ENCODE data around the gene B3GALT5.

B3GALT5 gene

GRCh38 chr21:39651206-39651605 lies 38.5 kb downstream of the B3GALT5 start:
- TF ChIP-seq FOXP2 (optimal IDR thresholded peaks at IDR 0.05; ENCODE audit: borderline replicate concordance, extremely low read depth, extremely low read length, insufficient read depth) = no peak
- TF ChIP-seq POLR2AphosphoS5 (IDR thresholded peaks at IDR 0.05; ENCODE audit: low read depth, low read length) = no peak
- TF ChIP-seq REST (IDR thresholded peaks at IDR 0.05; ENCODE audit: insufficient read depth in 1 of 2, low read depth in 2 of 2, low read length in 2 of 2) = no peak
- TF ChIP-seq SIN3A (IDR thresholded peaks at IDR 0.05; ENCODE audit: borderline replicate concordance, insufficient read depth, low read length) = no peak
- no peak for TF ChIP-seq TAF1 (IDR thresholded peaks at IDR 0.05; ENCODE audit: borderline replicate concordance, insufficient read depth, low read length)

GRCh38 chr21:39654951-39655350 lies 42.2 kb downstream of the B3GALT5 start:
- TF ChIP-seq TAF1 (IDR thresholded peaks at IDR 0.05; ENCODE audit: borderline replicate concordance, insufficient read depth, low read length) = no peak
- no peak for TF ChIP-seq POLR2AphosphoS5 (IDR thresholded peaks at IDR 0.05; ENCODE audit: low read depth, low read length)
- no peak for TF ChIP-seq FOXP2 (optimal IDR thresholded peaks at IDR 0.05; ENCODE audit: borderline replicate concordance, extremely low read depth, extremely low read length, insufficient read depth)
- no peak for TF ChIP-seq REST (IDR thresholded peaks at IDR 0.05; ENCODE audit: insufficient read depth in 1 of 2, low read depth in 2 of 2, low read length in 2 of 2)
- no peak for TF ChIP-seq SIN3A (IDR thresholded peaks at IDR 0.05; ENCODE audit: borderline replicate concordance, insufficient read depth, low read length)

- TF ChIP-seq POLR2AphosphoS5 (IDR thresholded peaks at IDR 0.05; ENCODE audit: low read depth, low read length) (no peak), REST (IDR thresholded peaks at IDR 0.05; ENCODE audit: insufficient read depth in 1 of 2, low read depth in 2 of 2, low read length in 2 of 2) (no peak), SIN3A (IDR thresholded peaks at IDR 0.05; ENCODE audit: borderline replicate concordance, insufficient read depth, low read length) (no peak), TAF1 (IDR thresholded peaks at IDR 0.05; ENCODE audit: borderline replicate concordance, insufficient read depth, low read length) (no peak), FOXP2 (optimal IDR thresholded peaks at IDR 0.05; ENCODE audit: borderline replicate concordance, extremely low read depth, extremely low read length, insufficient read depth) (no peak)
These were observed 42.8 kb downstream of the B3GALT5 start for GRCh38 chr21:39655589-39655988.

GRCh38 chr21:39656209-39656608 lies 43.5 kb downstream of the B3GALT5 start:
- no peak for TF ChIP-seq POLR2AphosphoS5 (IDR thresholded peaks at IDR 0.05; ENCODE audit: low read depth, low read length)
- no peak for TF ChIP-seq TAF1 (IDR thresholded peaks at IDR 0.05; ENCODE audit: borderline replicate concordance, insufficient read depth, low read length)
- no peak for TF ChIP-seq SIN3A (IDR thresholded peaks at IDR 0.05; ENCODE audit: borderline replicate concordance, insufficient read depth, low read length)
- TF ChIP-seq FOXP2 (optimal IDR thresholded peaks at IDR 0.05; ENCODE audit: borderline replicate concordance, extremely low read depth, extremely low read length, insufficient read depth) = no peak

- TF ChIP-seq REST (IDR thresholded peaks at IDR 0.05; ENCODE audit: insufficient read depth in 1 of 2, low read depth in 2 of 2, low read length in 2 of 2) (no peak), FOXP2 (optimal IDR thresholded peaks at IDR 0.05; ENCODE audit: borderline replicate concordance, extremely low read depth, extremely low read length, insufficient read depth) (no peak), SIN3A (IDR thresholded peaks at IDR 0.05; ENCODE audit: borderline replicate concordance, insufficient read depth, low read length) (no peak), TAF1 (IDR thresholded peaks at IDR 0.05; ENCODE audit: borderline replicate concordance, insufficient read depth, low read length) (no peak), POLR2AphosphoS5 (IDR thresholded peaks at IDR 0.05; ENCODE audit: low read depth, low read length) (no peak)
These were observed 44.5 kb downstream of the B3GALT5 start for GRCh38 chr21:39657091-39657689.
